ENCODE data around the gene NXT1.

The NXT1 gene

GRCh38 chr20:23361119-23361475 is 10.5 kb downstream of the NXT1 start:
- DNase-seq = no peak

- peak; percentile 97 to 98 for DNase-seq
Measured at GRCh38 chr20:23361476-23362391, 11.1 kb downstream of the NXT1 start, which contains the start of gene GZF1. Gene GZF1, plus strand, starts transcription at chr20:23362182. Its CDS starts 2,202 bp downstream, at chr20:23364384.

DNA sequence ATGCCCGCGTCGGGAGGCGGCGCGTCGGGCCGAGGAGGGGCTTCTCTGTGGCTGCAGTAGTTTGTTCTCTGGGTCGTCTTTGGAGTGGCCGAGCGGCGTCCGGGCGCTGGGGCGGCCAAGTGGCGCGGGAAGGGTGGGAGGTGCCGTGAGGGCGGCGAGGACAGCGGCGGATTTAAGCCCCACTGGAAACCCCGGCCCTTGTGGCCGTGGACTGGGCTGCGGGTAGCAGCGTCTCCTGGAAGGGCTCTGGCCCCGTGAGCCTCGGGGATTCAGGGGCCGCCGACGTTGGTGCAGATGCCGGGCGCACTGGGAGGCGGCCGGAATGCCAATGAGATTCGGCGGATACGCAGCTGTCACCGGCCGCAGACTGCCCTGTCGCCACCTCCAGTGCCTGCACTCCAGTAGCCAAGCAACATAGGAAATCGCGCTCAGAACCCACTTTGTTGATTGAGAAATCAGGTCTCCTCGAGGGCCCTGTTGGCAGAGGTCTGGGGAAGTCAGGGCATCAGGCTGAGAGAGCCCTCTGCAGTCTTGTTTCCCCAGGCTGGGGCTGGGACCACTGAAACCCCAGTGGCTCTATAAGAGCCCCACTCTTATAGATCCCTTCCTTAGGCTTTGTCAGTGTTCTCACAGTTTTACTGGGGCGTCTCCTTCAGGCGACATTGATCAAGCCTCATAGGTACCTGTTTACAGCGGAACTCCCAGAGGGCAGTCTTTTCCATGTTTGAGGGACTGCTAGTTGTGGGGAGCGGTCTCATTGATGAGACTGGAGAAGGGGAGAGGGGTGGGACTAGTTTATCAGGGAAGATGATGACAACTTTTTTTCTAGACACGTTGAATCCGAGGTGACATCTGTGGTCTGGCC is 12.0 kb downstream of the NXT1 start:
- DNase-seq = no peak

GRCh38 chr20:23363257-23363649 is 12.7 kb downstream of the NXT1 start:
- DNase-seq = no peak

DNA sequence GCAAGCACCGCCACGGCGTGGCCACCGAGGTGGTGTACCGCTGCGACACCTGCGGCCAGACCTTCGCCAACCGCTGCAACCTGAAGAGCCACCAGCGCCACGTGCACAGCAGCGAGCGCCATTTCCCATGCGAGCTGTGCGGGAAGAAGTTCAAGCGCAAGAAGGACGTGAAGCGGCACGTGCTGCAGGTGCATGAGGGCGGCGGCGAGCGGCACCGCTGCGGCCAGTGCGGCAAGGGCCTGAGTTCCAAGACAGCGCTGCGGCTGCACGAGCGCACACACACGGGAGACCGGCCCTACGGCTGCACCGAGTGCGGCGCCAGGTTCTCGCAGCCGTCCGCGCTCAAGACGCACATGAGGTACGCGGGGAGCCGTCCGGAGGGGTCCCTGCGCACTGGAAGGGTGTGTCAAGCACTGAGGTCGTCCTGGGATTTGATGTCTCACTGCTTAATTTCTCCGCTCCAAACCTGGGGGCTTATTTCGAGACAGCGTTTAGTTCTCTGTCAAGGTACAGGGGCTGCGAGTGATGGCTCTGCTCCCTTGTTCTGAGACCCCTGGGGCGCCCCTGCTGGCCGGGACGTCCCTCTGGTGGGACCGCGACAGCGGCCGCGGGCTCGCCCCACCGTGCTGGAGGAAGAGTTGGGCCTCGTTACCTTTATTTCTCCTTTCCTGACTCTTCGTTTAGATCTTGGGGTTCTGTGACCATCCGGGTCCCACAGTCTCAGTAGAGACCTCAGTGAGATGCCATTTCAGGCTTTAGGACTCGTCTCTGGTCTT is 15.0 kb downstream of the NXT1 start:
- no peak for DNase-seq

GRCh38 chr20:23366384-23366783 is 15.8 kb downstream of the NXT1 start:
- no peak for DNase-seq

DNA sequence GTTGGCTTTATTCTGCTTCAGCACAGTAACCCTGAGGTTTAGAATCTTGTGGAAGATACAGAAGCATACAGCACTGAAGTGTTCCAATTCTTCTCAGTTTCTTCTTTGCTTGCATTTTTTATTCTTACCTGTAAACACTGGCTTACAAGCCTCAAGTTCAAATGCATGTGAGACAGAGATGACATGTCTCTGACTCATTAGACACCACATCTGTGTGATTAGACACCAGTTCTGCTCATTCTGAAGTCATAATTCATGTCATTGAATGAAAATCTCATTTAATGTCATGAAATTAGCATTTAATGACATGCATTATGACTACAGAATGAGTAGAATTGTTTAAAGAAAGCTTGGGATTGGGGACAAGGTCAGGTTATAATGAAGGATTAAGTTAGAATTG is 17.2 kb downstream of the NXT1 start:
- DNase-seq = no peak

DNA sequence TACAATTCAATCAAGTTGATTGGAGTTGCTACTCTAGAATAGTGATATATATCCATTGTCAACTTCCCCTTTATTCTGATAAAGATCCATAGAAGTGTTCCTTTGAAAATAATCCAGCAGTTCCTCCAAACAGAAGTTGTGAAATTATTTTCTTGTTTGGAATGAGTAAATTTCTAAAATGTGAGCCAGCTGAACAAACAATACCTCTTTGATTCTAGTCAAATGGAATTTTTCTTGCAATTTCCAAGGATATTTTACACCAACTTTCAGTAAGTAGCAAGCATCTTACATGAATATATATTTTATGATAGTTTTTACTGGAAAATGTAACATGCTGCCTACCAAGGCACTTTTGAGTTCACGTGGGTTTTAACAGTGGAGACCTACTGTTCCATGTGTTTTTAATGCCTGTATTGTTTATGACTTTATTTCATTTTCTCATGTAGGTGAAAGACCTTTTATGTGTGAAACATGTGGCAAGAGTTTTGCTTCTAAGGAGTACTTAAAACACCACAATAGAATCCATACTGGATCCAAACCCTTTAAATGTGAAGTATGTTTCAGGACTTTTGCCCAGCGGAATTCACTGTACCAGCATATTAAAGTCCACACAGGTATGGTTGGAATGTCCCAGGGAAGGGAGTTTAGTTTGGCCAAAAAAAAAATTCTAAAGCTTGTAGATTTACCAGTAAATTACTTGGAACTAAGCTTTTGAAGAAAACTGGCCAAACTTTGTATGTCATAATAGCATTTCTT is 17.9 kb downstream of the NXT1 start:
- DNase-seq = no peak

GRCh38 chr20:23369072-23369823 is 18.7 kb downstream of the NXT1 start:
- DNase-seq = no peak

DNA sequence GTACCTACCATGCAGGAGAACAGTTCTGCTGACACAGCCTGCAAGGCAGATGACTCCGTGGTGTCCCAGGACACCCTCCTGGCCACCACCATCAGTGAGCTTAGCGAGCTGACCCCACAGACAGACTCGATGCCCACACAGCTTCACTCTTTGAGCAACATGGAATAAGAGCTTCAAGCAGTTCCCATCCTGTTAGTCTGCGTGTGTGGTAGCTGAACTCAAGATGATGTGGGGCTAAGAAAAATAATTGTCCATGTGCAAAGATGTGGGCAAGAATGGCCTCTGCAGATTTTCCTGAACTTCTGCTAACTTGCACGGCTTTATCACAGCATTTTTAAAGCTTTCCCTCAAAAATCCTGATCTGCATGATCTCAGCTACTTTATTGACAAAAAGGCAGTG is 19.7 kb downstream of the NXT1 start:
- no peak for DNase-seq

GRCh38 chr20:23370873-23371272 is 20.3 kb downstream of the NXT1 start:
- DNase-seq = no peak

GRCh38 chr20:23371496-23371895 is 20.9 kb downstream of the NXT1 start:
- DNase-seq = no peak

GRCh38 chr20:23374441-23374840 is 23.9 kb downstream of the NXT1 start:
- no peak for DNase-seq

DNA sequence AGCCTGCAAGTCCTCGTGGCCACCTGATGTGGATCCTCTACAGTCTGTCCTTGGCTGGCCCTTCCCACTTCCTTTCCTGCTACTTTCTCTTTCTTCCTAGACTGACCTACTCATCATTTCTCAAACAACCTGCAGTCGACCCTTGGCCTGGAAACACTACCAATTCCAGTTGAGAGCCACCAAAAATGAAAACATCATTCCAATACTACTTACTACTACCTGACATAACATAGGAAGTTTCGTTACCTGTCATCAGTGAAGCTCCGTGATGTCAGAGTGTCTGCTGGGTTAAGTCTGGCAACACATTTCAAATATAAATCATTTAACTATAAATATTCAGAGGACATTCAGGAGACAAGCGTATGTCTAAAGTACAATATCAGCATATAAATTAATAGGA is 25.2 kb downstream of the NXT1 start:
- DNase-seq = no peak

- no peak for DNase-seq
Measured at GRCh38 chr20:23379772-23380171, 29.2 kb downstream of the NXT1 start.

- no peak for DNase-seq
Measured at GRCh38 chr20:23381876-23382275, 31.3 kb downstream of the NXT1 start.

DNA sequence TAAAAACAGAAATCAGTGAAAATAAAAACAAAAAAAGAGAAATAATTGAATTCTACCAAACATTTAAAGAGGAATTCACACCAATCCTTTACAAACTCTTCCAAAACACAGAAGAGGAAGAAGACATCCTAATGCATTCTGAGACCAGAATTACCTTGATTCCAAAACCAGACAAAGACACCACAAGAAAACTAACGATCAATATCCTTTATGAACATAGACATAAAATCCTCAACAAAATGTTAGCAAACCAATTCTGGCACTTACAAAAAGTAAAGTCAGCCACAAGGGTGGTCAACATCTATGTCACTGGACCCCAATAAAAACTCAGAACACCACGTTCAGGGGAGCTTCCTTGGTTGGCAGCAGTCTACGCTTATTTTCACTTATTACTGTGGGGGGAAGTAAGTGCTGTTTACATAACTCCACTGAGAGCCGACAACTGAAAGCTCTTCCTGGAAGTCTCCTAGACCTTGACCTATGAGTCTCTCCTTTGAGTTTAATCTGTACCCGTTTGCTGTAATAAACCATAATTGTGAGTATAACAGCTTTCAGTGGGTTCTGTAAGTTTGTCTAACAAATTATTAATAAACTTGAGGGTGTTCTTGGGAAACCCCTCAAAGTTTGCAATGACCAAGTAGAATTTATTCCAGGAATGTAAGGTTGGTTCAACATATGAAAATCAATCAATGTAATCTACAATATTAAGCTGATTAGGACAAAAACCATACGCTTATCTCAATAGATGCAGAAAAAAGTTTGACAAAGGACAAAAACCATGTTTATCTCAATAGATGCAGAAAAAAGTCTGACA is 35.9 kb downstream of the NXT1 start:
- DNase-seq = no peak

DNA sequence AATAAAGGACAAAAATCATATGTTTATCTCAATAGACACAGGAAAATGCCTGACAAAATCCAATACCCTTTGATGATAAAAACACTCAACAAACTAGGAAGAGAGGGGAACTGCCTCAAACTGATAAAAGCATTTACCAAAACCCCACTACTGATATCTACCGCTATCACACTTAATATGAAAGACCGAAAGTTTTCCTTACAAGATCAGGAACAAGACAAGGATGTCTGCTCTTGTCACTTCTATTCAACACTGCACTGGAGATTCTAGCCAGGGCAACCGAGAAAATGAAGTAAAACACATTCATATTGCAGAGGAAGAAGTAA is 36.5 kb downstream of the NXT1 start:
- no peak for DNase-seq

DNA sequence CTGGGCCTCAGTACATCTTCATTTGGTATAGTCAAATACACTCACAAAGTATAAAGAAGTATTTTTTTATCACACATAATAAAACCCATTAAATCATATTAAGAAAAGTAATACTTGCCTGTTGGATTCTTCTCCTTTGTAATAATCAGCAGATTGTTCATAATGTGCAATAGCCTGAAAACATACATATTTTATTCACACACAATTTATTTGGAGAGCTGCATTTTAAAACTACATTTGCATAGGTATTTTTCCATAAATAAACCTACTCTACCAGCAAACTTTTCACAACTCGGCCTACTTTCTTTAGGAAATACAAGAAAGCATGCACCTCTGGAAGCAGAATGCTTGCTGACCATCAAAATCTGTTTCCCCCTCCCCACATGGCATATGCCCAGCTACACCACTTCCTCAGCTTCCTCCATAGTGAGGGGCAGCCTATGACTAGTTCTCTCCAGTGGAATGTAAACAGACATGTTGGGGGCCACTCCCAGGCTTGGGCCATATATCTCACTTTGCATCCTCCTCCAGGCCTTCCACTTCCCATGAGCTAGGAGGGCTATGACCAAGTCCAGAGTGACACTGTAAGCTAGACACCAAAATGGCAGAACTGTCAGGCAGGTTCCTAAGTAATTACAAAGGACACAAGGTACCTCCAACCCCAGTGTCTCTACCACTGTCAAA is 39.6 kb downstream of the NXT1 start:
- no peak for DNase-seq

DNA sequence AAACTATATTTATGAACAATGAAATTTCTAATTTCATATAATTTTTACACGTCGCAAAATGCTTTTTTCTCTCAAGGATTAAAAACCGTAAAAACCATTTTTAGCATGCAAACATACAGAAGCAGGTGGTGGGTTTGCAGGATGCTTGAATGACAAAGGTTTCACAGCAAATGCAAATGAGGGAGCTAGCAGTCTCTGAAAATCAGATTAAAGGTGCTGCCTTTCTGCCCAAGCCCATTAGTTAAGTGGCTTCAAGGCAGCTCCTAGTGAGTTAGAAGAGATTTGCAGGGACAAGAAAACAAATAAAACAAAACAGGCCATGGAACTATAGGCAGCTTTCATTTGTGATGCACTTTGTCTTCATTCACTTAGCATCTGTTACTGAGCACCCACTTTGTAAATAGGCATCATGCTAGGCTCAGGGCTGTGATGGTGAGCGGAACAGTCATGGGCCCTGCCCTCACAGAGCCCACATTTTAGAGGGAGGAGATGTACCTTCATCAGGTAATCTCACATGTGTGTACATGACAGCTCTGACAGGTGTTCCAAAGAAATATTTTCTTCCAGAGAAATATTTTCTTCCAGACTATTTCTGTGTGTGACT is 41.2 kb downstream of the NXT1 start:
- DNase-seq = no peak

Measured in NCI-H2081 (cell line).